ENCODE measurements around the gene PTPRA. TPM values are rescaled to one million over a fixed set of nuclear protein-coding genes. Genes with fewer than 3 reads are reported as not detected.
A peak's percentile ranks its signal among the peaks of the same experiment; 100 is the strongest.

PTPRA gene
- total RNA-seq, 1 donor from 2014 or later = 88.7 TPM

GRCh38 chr20:2918096-2919049, 45.1 kb downstream of the PTPRA start:
- H3K4me1 Mint-ChIP-seq = peaks cover 23% of the 10 kb centered on the region
- no peak overlapping the region for H3K4me3 Mint-ChIP-seq
- H3K36me3 Mint-ChIP-seq (ENCODE audit: low read depth) = peaks cover 12% of the 10 kb centered on the region
- H3K9me3 Mint-ChIP-seq = peaks cover 2% of the 10 kb centered on the region
- no peak for TF ChIP-seq CTCF (conservative IDR thresholded peaks at IDR 0.05)
- DNase-seq (ENCODE audit: low read depth, low spot score) = no peak
- H3K27me3 Mint-ChIP-seq (ENCODE audit: low read depth) = no peaks in the 10 kb centered on the region
- H3K27ac Mint-ChIP-seq (ENCODE audit: unreplicated experiment) = no peak overlapping the region

- peaks cover 23% of the 10 kb centered on the region for H3K4me1 Mint-ChIP-seq
- no peak for DNase-seq (ENCODE audit: low read depth, low spot score)
- peaks cover 19% of the 10 kb centered on the region for H3K36me3 Mint-ChIP-seq (ENCODE audit: low read depth)
- no peak overlapping the region for H3K4me3 Mint-ChIP-seq
- no peak overlapping the region for H3K27ac Mint-ChIP-seq (ENCODE audit: unreplicated experiment)
- no peak for TF ChIP-seq CTCF (conservative IDR thresholded peaks at IDR 0.05)
- H3K27me3 Mint-ChIP-seq (ENCODE audit: low read depth) = no peaks in the 10 kb centered on the region
- H3K9me3 Mint-ChIP-seq = peaks cover 2% of the 10 kb centered on the region
These were observed 46.4 kb downstream of the PTPRA start for GRCh38 chr20:2919518-2920245.

- TF ChIP-seq CTCF (conservative IDR thresholded peaks at IDR 0.05) = no peak
- Mint-ChIP-seq H3K27ac (ENCODE audit: unreplicated experiment) (no peak overlapping the region), H3K36me3 (ENCODE audit: low read depth) (peaks cover 22% of the 10 kb centered on the region), H3K27me3 (ENCODE audit: low read depth) (no peaks in the 10 kb centered on the region), H3K4me3 (no peak overlapping the region), H3K4me1 (peaks cover 23% of the 10 kb centered on the region), H3K9me3 (peaks cover 2% of the 10 kb centered on the region)
- DNase-seq (ENCODE audit: low read depth, low spot score) = no peak
These were observed 47.2 kb downstream of the PTPRA start for GRCh38 chr20:2920473-2920872.

GRCh38 chr20:2921506-2921905, 48.2 kb downstream of the PTPRA start:
- H3K27ac Mint-ChIP-seq (ENCODE audit: unreplicated experiment) = peak overlapping the region; percentile 86

More at GRCh38 chr20:2921506-2921905, 48.2 kb downstream of the PTPRA start:
- peaks cover 24% of the 10 kb centered on the region for H3K36me3 Mint-ChIP-seq (ENCODE audit: low read depth)
- H3K4me3 Mint-ChIP-seq = no peak overlapping the region
- H3K9me3 Mint-ChIP-seq = no peaks in the 10 kb centered on the region
- TF ChIP-seq CTCF (conservative IDR thresholded peaks at IDR 0.05) = no peak
- H3K4me1 Mint-ChIP-seq = peaks cover 28% of the 10 kb centered on the region
- no peaks in the 10 kb centered on the region for H3K27me3 Mint-ChIP-seq (ENCODE audit: low read depth)
- DNase-seq (ENCODE audit: low read depth, low spot score) = no peak
